WTC11 (cell line): ENCODE measurements around the gene ZNF592. TPM values are rescaled to one million over a fixed set of nuclear protein-coding genes. Genes with fewer than 3 reads are reported as not detected.

Source experiments
- ATAC-seq: fragments of 200-7000 bp; cut with Tn5 transposase; 2 replicates; pipeline ENCODE4 v1.10.0; 2021; ENCODE audit warnings: mild to moderate bottlenecking, moderate library complexity
- CTCF ChIA-PET: fragments of 300-600 bp; sonication (Branson Sonifier 250); formaldehyde crosslinking; loops from one replicate; lab custom pipeline; 2021; ENCODE audit warnings: antibody characterized with exemption; lab: Charles Lee
- POLR2A ChIA-PET: fragments of 350-600 bp; sonication (Branson Sonifier 250); formaldehyde crosslinking; loops from one replicate; lab custom pipeline; 2021; ENCODE audit warnings: antibody characterized with exemption; lab: Charles Lee
- DNase-seq: peaks from one replicate; pipeline ENCODE4 v3.0.0; 2021; ENCODE audit warnings: low spot score
- H3K27ac Mint-ChIP-seq: 2 replicates; pipeline ENCODE4 v1.8.0; 2021; ENCODE audit warnings: mixed read lengths
- H3K27me3 Mint-ChIP-seq: 2 replicates; pipeline ENCODE4 v1.8.0; 2021; ENCODE audit warnings: low read depth, mild to moderate bottlenecking, moderate library complexity, mixed read lengths
- H3K36me3 Mint-ChIP-seq: 2 replicates; pipeline ENCODE4 v1.8.0; 2021; ENCODE audit warnings: mixed read lengths
- H3K4me1 Mint-ChIP-seq: 2 replicates; pipeline ENCODE4 v1.8.0; 2022; ENCODE audit warnings: mixed read lengths
- H3K4me3 Mint-ChIP-seq: 2 replicates; pipeline ENCODE4 v1.8.0; 2021; ENCODE audit warnings: mild to moderate bottlenecking, moderate library complexity, mixed read lengths
- H3K9me3 Mint-ChIP-seq: 2 replicates; pipeline ENCODE4 v1.8.0; 2021; ENCODE audit warnings: mixed read lengths
- E2F5 ChIP-seq: sonication (generic); formaldehyde crosslinking; IDR thresholded peaks from 2 replicates; pipeline ENCODE4 v1.8.1; 2022; ENCODE audit warnings: mild to moderate bottlenecking, moderate library complexity, missing genetic modification reagents
- ESRRA ChIP-seq: sonication (generic); formaldehyde crosslinking; IDR thresholded peaks from 2 replicates; pipeline ENCODE4 v1.8.1; 2022; ENCODE audit warnings: mild to moderate bottlenecking, missing genetic modification reagents, borderline replicate concordance
- GTF2I ChIP-seq: fragments of 250-450 bp; sonication (Bioruptor Pico); conservative IDR thresholded peaks from 2 replicates; pipeline ENCODE4 v1.4.0; 2021; ENCODE audit warnings: mild to moderate bottlenecking
- IRF1 ChIP-seq: sonication (generic); formaldehyde crosslinking; IDR thresholded peaks from 2 replicates; pipeline ENCODE4 v1.8.0; 2023; ENCODE audit warnings: missing genetic modification reagents
- KAT7 ChIP-seq: sonication (generic); formaldehyde crosslinking; IDR thresholded peaks from 2 replicates; pipeline ENCODE4 v1.8.1; 2023; ENCODE audit warnings: missing genetic modification reagents, mild to moderate bottlenecking, borderline replicate concordance
- NR1H2 ChIP-seq: sonication (generic); formaldehyde crosslinking; IDR thresholded peaks from 2 replicates; pipeline ENCODE4 v1.9.0; 2021; ENCODE audit warnings: mild to moderate bottlenecking, moderate library complexity, missing genetic modification reagents
- NR3C1 ChIP-seq: sonication (generic); formaldehyde crosslinking; conservative IDR thresholded peaks from 2 replicates; pipeline ENCODE4 v1.8.1; 2023; ENCODE audit warnings: low read depth, mild to moderate bottlenecking, missing genetic modification reagents
- PRRX2 ChIP-seq: fragments of 250-450 bp; sonication (Bioruptor Pico); IDR thresholded peaks from 2 replicates; pipeline ENCODE4 v1.8.0; 2021; ENCODE audit warnings: mild to moderate bottlenecking
- TCF7 ChIP-seq: sonication (generic); formaldehyde crosslinking; IDR thresholded peaks from 2 replicates; pipeline ENCODE4 v1.8.0; 2022; ENCODE audit warnings: mild to moderate bottlenecking, low read depth, missing genetic modification reagents, moderate library complexity
- TP53 ChIP-seq: sonication (generic); formaldehyde crosslinking; IDR thresholded peaks from 2 replicates; pipeline ENCODE4 v1.8.1; 2023; ENCODE audit warnings: mild to moderate bottlenecking, missing genetic modification reagents
- ZNF219 ChIP-seq: sonication (generic); formaldehyde crosslinking; IDR thresholded peaks from 2 replicates; pipeline ENCODE4 v1.8.0; 2023; ENCODE audit warnings: missing genetic modification reagents, mild to moderate bottlenecking, borderline replicate concordance
- ZNF232 ChIP-seq: sonication (generic); formaldehyde crosslinking; IDR thresholded peaks from 2 replicates; pipeline ENCODE4 v1.8.0; 2022; ENCODE audit warnings: mild to moderate bottlenecking, missing genetic modification reagents
- ZNF263 ChIP-seq: sonication (generic); formaldehyde crosslinking; IDR thresholded peaks from 2 replicates; pipeline ENCODE4 v1.8.1; 2022; ENCODE audit warnings: low read depth, mild to moderate bottlenecking, moderate library complexity, missing genetic modification reagents
- ZNF281 ChIP-seq: sonication (generic); formaldehyde crosslinking; IDR thresholded peaks from 2 replicates; pipeline ENCODE4 v1.8.0; 2023; ENCODE audit warnings: mild to moderate bottlenecking, missing genetic modification reagents
- ZNF532 ChIP-seq: fragments of 250-450 bp; sonication (Bioruptor Pico); IDR thresholded peaks from 2 replicates; pipeline ENCODE4 v1.9.0; 2021; ENCODE audit warnings: mild to moderate bottlenecking, borderline replicate concordance
- ZSCAN18 ChIP-seq: fragments of 250-450 bp; sonication (Bioruptor Pico); IDR thresholded peaks from 2 replicates; pipeline ENCODE4 v2.1.2; 2022; ENCODE audit warnings: mild to moderate bottlenecking, moderate library complexity
- total RNA-seq: library from RNA; stranded (reverse); gene quantifications from 3 replicates; pipeline ENCODE4 v1.2.3, GENCODE V29; 2021
- TF ChIP-seq, protein P1 (sequence below): sonication (generic); formaldehyde crosslinking; IDR thresholded peaks from 2 replicates; pipeline ENCODE4 v1.8.0; 2022; ENCODE audit warnings: mild to moderate bottlenecking, missing genetic modification reagents
- TF ChIP-seq, protein P2 (sequence below): sonication (generic); formaldehyde crosslinking; conservative IDR thresholded peaks from 2 replicates; pipeline ENCODE4 v1.8.1; 2022; ENCODE audit warnings: mild to moderate bottlenecking, missing genetic modification reagents
- TF ChIP-seq, protein P3 (sequence below): fragments of 250-450 bp; sonication (Bioruptor Pico); IDR thresholded peaks from 2 replicates; pipeline ENCODE4 v1.9.0; 2021; ENCODE audit warnings: mild to moderate bottlenecking
- TF ChIP-seq, protein P4 (sequence below): sonication (generic); formaldehyde crosslinking; IDR thresholded peaks from 2 replicates; pipeline ENCODE4 v1.8.1; 2022; ENCODE audit warnings: missing genetic modification reagents, borderline replicate concordance

The ZNF592 gene
- total RNA-seq, 1 experiment from 2014 or later: 28.0 TPM

DNA sequence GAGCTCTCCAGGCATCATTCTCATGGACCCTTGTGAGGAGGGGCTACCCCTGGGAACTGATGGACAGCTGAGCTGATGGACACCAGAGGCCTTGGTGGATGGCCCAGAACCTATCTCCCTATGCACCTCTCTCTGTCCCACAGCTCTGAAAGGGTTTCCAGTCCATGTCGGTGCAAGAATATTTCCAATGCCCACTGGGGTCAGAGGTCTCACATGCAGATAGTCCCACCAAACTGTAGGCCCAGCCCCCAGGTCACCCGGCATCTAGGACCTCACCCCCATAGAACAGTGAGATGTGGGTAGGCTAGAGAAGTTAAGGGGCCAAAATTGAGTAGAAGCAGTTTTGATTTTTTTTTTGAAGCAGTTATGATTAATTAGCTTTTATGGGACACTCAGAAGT, 71.4 kb downstream of the ZNF592 start (continued):
- TF ChIP-seq, protein P1, sequence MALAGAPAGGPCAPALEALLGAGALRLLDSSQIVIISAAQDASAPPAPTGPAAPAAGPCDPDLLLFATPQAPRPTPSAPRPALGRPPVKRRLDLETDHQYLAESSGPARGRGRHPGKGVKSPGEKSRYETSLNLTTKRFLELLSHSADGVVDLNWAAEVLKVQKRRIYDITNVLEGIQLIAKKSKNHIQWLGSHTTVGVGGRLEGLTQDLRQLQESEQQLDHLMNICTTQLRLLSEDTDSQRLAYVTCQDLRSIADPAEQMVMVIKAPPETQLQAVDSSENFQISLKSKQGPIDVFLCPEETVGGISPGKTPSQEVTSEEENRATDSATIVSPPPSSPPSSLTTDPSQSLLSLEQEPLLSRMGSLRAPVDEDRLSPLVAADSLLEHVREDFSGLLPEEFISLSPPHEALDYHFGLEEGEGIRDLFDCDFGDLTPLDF (CRISPR knock-in tag): no peak
- TF ChIP-seq ZNF281 (CRISPR knock-in tag) (no peak), NR3C1 (CRISPR knock-in tag) (no peak), KAT7 (no peak), ZNF232 (CRISPR knock-in tag) (no peak), NR1H2 (CRISPR knock-in tag) (no peak), ZNF263 (CRISPR knock-in tag) (no peak), ZNF532 (no peak)

- ChIA-PET POLR2A (no interaction called here), CTCF (interaction anchor here (0.9 to 2.1 kb wide), 4 partner anchors 57 to 234 kb away, joined by 3 to 9 read pairs (median 6); no protein-coding TSS in a partner anchor)
- no peak for ATAC-seq
- no peaks in the 10 kb centered on the region for H3K9me3 Mint-ChIP-seq
- H3K27ac Mint-ChIP-seq: peak overlapping the region; percentile 39; the same call in 1 of the 2 replicates
- no peak overlapping the region for H3K4me3 Mint-ChIP-seq
- peaks cover 51% of the 10 kb centered on the region for H3K4me1 Mint-ChIP-seq
- peaks cover 1% of the 10 kb centered on the region; the same call in 1 of the 2 replicates for H3K27me3 Mint-ChIP-seq
- no peaks in the 10 kb centered on the region; the same call in 1 of the 2 replicates for H3K36me3 Mint-ChIP-seq
- DNase-seq: no peak
- no peak for TF ChIP-seq ZSCAN18 (CRISPR knock-in tag)
- TF ChIP-seq TCF7 (CRISPR knock-in tag): no peak
- TF ChIP-seq ESRRA (CRISPR knock-in tag): no peak
- TF ChIP-seq TP53 (CRISPR knock-in tag): no peak
- TF ChIP-seq GTF2I (CRISPR knock-in tag): no peak
- TF ChIP-seq PRRX2 (CRISPR knock-in tag): no peak
- no peak for TF ChIP-seq IRF1
- TF ChIP-seq ZNF219 (CRISPR knock-in tag): no peak
- TF ChIP-seq, protein P2, sequence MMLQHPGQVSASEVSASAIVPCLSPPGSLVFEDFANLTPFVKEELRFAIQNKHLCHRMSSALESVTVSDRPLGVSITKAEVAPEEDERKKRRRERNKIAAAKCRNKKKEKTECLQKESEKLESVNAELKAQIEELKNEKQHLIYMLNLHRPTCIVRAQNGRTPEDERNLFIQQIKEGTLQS (CRISPR knock-in tag): no peak
- TF ChIP-seq, protein P3, sequence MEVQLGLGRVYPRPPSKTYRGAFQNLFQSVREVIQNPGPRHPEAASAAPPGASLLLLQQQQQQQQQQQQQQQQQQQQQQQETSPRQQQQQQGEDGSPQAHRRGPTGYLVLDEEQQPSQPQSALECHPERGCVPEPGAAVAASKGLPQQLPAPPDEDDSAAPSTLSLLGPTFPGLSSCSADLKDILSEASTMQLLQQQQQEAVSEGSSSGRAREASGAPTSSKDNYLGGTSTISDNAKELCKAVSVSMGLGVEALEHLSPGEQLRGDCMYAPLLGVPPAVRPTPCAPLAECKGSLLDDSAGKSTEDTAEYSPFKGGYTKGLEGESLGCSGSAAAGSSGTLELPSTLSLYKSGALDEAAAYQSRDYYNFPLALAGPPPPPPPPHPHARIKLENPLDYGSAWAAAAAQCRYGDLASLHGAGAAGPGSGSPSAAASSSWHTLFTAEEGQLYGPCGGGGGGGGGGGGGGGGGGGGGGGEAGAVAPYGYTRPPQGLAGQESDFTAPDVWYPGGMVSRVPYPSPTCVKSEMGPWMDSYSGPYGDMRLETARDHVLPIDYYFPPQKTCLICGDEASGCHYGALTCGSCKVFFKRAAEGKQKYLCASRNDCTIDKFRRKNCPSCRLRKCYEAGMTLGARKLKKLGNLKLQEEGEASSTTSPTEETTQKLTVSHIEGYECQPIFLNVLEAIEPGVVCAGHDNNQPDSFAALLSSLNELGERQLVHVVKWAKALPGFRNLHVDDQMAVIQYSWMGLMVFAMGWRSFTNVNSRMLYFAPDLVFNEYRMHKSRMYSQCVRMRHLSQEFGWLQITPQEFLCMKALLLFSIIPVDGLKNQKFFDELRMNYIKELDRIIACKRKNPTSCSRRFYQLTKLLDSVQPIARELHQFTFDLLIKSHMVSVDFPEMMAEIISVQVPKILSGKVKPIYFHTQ (CRISPR knock-in tag): no peak
- TF ChIP-seq, protein P4, sequence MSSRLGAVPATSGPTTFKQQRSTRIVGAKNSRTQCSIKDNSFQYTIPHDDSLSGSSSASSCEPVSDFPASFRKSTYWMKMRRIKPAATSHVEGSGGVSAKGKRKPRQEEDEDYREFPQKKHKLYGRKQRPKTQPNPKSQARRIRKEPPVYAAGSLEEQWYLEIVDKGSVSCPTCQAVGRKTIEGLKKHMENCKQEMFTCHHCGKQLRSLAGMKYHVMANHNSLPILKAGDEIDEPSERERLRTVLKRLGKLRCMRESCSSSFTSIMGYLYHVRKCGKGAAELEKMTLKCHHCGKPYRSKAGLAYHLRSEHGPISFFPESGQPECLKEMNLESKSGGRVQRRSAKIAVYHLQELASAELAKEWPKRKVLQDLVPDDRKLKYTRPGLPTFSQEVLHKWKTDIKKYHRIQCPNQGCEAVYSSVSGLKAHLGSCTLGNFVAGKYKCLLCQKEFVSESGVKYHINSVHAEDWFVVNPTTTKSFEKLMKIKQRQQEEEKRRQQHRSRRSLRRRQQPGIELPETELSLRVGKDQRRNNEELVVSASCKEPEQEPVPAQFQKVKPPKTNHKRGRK (CRISPR knock-in tag): no peak
- no peak for TF ChIP-seq E2F5 (CRISPR knock-in tag)
Measured at GRCh38 chr15:84821501-84822021, 73.2 kb downstream of the ZNF592 start.
